ENCODE results near the gene RBKS.

Gene RBKS

DNA sequence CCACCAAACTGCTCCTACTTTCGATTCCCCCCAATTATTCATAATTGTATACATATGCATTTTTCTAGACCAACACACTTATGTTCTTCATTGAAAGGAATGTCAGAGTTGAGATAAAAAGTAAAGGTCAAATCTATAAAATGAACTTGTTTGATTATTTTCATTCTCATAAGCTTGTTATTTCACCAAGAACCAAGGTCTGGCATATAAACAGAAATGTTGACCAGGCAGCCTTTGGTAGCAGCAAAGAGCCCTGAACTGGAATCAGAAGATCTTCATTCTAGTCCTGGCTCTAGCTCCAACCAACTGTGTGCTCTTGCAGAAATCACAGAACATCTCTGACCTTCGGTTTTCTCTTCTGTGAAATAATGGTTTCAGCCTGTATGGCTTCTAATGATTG is 42.9 kb downstream of the RBKS start (continued):
- no peak for TF ChIP-seq OVOL3 (tag by site-specific recombination; IDR thresholded peaks at IDR 0.05)
- TF ChIP-seq MEIS1 (CRISPR knock-in tag; IDR thresholded peaks at IDR 0.05; ENCODE audit: borderline replicate concordance): no peak
- no peak for TF ChIP-seq HOXC10 (CRISPR knock-in tag; IDR thresholded peaks at IDR 0.05)
- TF ChIP-seq ZNF610 (tag by site-specific recombination; IDR thresholded peaks at IDR 0.05; ENCODE audit: borderline replicate concordance): no peak
- no peak for TF ChIP-seq REPIN1 (tag by site-specific recombination; IDR thresholded peaks at IDR 0.05; ENCODE audit: low read depth)
- no peak for TF ChIP-seq KLF17 (tag by site-specific recombination; IDR thresholded peaks at IDR 0.05)
- TF ChIP-seq ZNF26 (tag by site-specific recombination; IDR thresholded peaks at IDR 0.05): no peak
- no peak for TF ChIP-seq ZNF311 (tag by site-specific recombination; IDR thresholded peaks at IDR 0.05; ENCODE audit: borderline replicate concordance)
- no peak for TF ChIP-seq ZNF132 (tag by site-specific recombination; IDR thresholded peaks at IDR 0.05; ENCODE audit: borderline replicate concordance)
- no peak for TF ChIP-seq ZNF114 (tag by site-specific recombination; IDR thresholded peaks at IDR 0.05)
- no peak for TF ChIP-seq ZNF266 (tag by site-specific recombination; IDR thresholded peaks at IDR 0.05; ENCODE audit: low read depth)
- no peak for TF ChIP-seq ZNF426 (tag by site-specific recombination; IDR thresholded peaks at IDR 0.05)

DNA sequence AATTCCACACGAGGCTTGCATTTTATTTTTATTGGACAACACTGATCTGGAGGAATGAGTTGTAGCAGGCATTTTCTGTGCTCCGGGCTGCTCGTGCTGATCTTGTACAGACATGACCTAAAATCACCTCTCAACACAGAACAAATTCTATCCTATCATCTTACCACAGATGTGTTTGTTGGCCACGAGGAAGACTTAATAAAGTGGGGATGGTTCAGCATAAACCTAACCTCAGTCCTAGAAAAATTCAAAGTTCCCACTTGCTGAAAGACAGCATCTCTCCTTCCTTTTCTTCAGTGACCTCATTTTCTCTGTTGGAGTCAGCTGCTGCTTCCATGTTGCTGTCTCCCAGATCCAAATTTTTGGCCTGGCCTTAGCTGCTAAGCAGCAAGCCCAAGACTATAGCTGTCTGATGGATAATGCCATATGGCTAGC is 45.3 kb downstream of the RBKS start:
- H3K4me3 ChIP-seq (ENCODE audit: low read depth, low read length): no peak overlapping the region
- TF ChIP-seq ZNF23 (tag by site-specific recombination; IDR thresholded peaks at IDR 0.05; ENCODE audit: borderline replicate concordance) (no peak), ZSCAN23 (tag by site-specific recombination; IDR thresholded peaks at IDR 0.05) (no peak), MZF1 (tag by site-specific recombination; IDR thresholded peaks at IDR 0.05; ENCODE audit: borderline replicate concordance) (no peak), ZNF707 (tag by site-specific recombination; IDR thresholded peaks at IDR 0.05) (no peak), ZNF174 (tag by site-specific recombination; IDR thresholded peaks at IDR 0.05) (no peak), ZNF121 (tag by site-specific recombination; IDR thresholded peaks at IDR 0.05) (no peak), ZBTB26 (tag by site-specific recombination; optimal IDR thresholded peaks at IDR 0.05) (no peak), ZNF623 (tag by site-specific recombination; IDR thresholded peaks at IDR 0.05) (no peak), ZNF214 (tag by site-specific recombination; IDR thresholded peaks at IDR 0.05; ENCODE audit: borderline replicate concordance) (no peak), ZNF555 (tag by site-specific recombination; conservative IDR thresholded peaks at IDR 0.05) (no peak), ZNF791 (tag by site-specific recombination; IDR thresholded peaks at IDR 0.05) (no peak), KLF8 (tag by site-specific recombination; IDR thresholded peaks at IDR 0.05) (no peak), ZNF366 (tag by site-specific recombination; conservative IDR thresholded peaks at IDR 0.05) (no peak)
- TF ChIP-seq, protein P1, sequence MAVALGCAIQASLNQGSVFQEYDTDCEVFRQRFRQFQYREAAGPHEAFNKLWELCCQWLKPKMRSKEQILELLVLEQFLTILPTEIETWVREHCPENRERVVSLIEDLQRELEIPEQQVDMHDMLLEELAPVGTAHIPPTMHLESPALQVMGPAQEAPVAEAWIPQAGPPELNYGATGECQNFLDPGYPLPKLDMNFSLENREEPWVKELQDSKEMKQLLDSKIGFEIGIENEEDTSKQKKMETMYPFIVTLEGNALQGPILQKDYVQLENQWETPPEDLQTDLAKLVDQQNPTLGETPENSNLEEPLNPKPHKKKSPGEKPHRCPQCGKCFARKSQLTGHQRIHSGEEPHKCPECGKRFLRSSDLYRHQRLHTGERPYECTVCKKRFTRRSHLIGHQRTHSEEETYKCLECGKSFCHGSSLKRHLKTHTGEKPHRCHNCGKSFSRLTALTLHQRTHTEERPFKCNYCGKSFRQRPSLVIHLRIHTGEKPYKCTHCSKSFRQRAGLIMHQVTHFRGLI (tag by site-specific recombination; IDR thresholded peaks at IDR 0.05): no peak
- TF ChIP-seq, protein P2, sequence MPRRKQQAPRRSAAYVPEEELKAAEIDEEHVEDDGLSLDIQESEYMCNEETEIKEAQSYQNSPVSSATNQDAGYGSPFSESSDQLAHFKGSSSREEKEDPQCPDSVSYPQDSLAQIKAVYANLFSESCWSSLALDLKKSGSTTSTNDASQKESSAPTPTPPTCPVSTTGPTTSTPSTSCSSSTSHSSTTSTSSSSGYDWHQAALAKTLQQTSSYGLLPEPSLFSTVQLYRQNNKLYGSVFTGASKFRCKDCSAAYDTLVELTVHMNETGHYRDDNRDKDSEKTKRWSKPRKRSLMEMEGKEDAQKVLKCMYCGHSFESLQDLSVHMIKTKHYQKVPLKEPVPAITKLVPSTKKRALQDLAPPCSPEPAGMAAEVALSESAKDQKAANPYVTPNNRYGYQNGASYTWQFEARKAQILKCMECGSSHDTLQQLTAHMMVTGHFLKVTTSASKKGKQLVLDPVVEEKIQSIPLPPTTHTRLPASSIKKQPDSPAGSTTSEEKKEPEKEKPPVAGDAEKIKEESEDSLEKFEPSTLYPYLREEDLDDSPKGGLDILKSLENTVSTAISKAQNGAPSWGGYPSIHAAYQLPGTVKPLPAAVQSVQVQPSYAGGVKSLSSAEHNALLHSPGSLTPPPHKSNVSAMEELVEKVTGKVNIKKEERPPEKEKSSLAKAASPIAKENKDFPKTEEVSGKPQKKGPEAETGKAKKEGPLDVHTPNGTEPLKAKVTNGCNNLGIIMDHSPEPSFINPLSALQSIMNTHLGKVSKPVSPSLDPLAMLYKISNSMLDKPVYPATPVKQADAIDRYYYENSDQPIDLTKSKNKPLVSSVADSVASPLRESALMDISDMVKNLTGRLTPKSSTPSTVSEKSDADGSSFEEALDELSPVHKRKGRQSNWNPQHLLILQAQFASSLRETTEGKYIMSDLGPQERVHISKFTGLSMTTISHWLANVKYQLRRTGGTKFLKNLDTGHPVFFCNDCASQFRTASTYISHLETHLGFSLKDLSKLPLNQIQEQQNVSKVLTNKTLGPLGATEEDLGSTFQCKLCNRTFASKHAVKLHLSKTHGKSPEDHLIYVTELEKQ (tag by site-specific recombination; IDR thresholded peaks at IDR 0.05; ENCODE audit: borderline replicate concordance): no peak
- POLR2A ChIA-PET: no interaction called here
- no peak overlapping the region for H3K27ac ChIP-seq (ENCODE audit: extremely low read depth, low read depth, low read length)
- H3K9me3 ChIP-seq (ENCODE audit: control insufficient read depth, insufficient read depth, low read depth, low read length): no peaks in the 10 kb centered on the region
- no peaks in the 10 kb centered on the region for H3K36me3 ChIP-seq (ENCODE audit: control insufficient read depth in 2 of 2, insufficient read depth in 1 of 2, low read length in 2 of 2)
- no peaks in the 10 kb centered on the region for H3K4me1 ChIP-seq (ENCODE audit: control insufficient read depth, insufficient read depth, low read length)
- CTCF ChIA-PET: interaction anchor here (0.6 to 1.1 kb wide), 3 partner anchors 23 to 121 kb away, joined by 3 read pairs; no protein-coding TSS in a partner anchor

Data from HEK293 (cell line).